Measurements from ENCODE around the gene SLC8A2.

SLC8A2 gene, protein sequence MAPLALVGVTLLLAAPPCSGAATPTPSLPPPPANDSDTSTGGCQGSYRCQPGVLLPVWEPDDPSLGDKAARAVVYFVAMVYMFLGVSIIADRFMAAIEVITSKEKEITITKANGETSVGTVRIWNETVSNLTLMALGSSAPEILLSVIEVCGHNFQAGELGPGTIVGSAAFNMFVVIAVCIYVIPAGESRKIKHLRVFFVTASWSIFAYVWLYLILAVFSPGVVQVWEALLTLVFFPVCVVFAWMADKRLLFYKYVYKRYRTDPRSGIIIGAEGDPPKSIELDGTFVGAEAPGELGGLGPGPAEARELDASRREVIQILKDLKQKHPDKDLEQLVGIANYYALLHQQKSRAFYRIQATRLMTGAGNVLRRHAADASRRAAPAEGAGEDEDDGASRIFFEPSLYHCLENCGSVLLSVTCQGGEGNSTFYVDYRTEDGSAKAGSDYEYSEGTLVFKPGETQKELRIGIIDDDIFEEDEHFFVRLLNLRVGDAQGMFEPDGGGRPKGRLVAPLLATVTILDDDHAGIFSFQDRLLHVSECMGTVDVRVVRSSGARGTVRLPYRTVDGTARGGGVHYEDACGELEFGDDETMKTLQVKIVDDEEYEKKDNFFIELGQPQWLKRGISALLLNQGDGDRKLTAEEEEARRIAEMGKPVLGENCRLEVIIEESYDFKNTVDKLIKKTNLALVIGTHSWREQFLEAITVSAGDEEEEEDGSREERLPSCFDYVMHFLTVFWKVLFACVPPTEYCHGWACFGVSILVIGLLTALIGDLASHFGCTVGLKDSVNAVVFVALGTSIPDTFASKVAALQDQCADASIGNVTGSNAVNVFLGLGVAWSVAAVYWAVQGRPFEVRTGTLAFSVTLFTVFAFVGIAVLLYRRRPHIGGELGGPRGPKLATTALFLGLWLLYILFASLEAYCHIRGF

DNA sequence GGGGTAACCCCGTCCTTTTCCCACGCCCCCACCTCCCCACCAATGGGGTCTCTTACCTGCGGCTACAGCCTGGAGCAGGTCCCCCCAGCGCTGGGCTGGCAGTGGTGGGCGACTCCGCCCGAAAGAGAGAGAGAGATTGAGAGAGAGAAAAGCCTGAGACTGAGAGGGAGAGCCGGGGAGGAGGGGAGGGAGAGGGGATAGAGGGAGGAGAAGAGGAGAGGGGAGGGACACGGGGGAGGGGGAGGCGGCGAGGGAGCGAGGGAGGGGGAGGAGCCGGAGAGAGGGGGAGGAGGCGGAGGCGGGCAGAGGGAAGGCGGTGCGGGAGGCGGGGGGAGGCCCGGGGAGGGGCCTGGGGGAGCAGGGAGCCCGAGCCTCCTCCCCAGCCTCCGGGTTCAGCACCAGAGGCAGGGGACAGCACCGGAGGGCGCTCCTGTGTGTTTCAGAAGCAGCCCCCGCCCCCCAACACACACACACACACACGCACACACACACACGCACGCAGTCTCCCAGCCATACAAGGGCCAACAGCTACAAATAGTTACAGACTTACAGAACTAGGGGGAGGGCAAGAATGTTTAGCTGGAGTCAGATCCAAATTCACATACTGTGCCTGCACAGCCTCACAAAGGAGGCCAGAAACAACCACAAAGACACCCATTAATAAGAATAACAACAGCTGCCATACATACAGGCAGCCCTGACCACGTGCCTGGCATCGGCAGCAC, at the start of gene SLC8A2:
Gene SLC8A2 (minus strand): TSS at position 161 of the 725 bp plus-strand sequence. CDS start 5,490 bp downstream, outside the sequence.
- DNase-seq, result peak; percentile 62

DNA sequence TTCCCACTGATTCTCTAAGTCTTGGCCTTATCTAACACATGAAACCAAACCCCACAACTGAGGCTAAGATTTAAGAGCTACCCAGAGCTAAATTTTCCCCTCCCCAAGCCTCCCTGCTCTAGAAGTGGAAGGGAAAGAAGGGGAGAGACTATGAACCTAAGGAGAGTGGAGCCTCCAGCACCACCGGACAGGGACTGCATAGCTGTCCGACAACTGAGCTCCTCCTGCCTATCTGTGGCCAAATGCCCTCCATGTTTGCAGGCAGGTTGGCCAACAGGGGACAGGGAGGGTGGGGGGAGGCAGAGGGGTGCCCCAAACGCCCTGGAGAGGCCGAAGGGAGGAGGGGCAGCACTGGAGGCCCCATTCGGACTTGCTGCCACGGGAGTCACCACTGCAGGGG, 49.1 kb upstream of the SLC8A2 start:
- DNase-seq, result no peak

DNA sequence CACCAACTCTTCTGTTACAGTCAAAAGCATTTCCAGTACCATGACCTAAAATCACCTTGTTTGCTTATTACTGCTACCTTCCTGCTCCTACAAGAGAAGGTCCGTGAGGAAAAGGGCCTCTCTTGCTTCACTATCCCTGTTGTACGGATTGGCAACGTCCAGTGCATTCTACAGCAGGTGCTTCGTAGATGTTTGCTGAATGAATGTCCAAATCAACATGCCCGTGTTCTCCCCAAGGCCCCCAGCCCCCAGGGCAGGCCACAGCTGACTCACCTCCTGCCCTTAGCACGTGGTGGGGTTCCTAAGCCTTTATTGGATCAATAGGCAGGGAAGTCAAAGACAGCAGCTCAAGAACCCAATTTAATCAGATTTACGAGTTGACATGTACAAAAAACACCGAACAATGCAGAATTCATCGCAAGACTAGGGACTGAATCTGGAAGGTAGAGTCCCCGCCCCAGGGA, 48.7 kb upstream of the SLC8A2 start:
- DNase-seq, result no peak

DNA sequence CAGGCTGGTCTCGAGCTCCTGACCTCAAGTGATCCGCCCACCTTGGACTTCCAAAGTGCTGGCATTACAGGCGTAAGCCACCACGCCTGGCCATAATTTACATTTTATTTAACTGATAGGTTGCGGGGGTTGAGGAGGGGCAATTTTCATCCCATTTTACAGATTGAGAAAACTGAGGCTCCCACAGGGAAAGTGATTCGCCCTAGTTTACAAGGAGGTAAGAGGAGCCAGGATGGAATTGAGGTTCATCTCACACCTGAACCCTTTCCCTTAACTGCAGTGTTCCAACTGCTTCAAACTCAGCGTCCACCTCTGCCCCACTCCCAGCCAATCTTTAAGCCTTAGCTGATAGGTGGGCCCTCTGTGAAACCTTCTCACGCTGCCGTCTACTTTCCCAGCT, 47.2 kb upstream of the SLC8A2 start:
- DNase-seq, result no peak

DNA sequence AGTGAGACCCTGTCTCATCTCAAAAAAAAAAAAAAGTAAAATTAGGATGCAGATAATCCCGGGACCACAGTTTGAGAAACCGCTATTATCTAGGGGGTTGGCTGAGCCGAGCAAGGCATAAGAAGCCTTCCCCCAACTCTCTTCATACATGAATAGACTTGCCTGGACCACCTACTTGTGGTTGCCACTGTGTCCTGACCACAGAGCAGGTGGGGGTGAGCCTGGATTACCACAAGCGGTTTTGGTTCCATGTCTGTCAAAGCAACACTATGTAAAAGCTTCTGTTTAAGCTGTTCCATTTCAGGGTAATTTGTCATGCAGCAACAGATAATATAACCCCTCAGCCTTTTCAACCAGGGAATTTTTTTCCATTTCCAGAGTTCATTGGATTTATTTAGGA, 46.4 kb upstream of the SLC8A2 start:
- peak; percentile 45 for DNase-seq

DNA sequence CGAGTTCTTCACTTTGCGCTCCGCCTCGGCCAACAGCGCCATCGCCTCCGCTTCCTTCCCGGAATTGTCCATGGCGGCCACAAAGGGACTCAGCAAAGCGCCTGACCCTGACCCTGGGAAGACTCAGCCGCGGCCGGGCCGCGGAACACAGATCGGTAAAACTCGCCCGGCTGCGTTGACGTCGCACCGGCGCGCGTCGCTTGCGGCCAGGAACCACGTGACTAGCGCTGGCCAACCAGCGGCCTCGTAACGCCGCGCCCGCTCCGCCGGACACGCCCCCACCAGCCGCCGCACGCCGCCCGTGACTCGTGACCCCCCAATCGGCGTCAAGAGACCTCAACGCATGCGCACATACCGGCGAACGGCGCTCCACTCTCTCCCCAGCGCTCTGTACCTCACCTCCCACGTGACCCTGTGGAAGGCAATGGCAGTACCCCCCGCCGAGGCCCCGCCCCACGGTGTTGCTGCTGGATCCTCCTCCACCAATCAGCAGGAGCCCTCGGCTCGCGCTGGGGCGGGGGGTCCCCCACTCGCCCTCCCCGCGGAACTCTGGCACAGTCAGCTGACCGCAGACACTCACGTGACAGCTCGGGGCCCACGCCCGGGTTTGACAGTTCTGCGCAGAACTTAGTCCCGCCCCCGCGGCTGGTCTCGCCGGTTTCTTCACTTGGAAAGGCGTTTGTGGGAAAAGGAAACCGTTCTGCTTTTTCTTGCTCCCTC, 43.3 kb upstream of the SLC8A2 start, which contains the start of gene NAPA:
Gene NAPA (minus strand): TSS at position 195 of the 720 bp plus-strand sequence. CDS start 123 bp downstream, at position 72.
- DNase-seq, result peak; percentile 100

DNA sequence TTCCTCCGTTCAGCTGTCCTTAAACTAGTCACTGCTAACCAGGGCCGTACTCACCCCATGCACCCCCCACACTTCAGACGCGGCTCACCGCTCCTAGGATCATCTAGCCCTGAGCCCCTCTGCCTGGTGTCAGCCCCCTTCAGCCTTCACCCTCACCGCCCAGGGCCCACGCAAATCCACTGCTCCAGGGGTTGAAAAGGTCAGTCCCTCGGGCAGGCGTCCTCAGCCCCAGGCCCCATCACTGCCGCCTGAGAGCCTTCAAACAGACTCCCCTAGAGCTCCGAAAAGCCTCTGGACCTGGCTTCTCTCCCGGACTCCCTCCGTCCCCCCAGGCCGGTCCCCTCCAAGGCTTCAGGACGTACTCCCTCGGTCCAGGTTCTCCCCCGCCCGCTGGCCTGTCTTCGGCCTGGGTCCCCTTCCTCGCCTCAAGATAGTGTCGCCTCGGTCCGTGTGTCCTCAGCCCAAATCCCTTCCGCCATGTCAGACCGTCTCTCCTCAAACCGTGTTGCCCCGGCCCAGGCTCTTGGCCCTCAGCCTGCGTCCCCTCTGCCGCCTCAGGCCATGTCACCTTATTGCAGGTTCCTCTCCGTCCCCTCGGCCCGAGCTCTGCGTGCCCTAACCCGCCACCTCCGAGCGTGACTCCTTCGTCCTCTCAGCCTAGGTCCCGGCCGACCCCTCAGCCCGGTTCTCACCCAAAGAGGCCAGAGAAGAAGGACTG, 42.6 kb upstream of the SLC8A2 start:
- DNase-seq, result no peak

DNA sequence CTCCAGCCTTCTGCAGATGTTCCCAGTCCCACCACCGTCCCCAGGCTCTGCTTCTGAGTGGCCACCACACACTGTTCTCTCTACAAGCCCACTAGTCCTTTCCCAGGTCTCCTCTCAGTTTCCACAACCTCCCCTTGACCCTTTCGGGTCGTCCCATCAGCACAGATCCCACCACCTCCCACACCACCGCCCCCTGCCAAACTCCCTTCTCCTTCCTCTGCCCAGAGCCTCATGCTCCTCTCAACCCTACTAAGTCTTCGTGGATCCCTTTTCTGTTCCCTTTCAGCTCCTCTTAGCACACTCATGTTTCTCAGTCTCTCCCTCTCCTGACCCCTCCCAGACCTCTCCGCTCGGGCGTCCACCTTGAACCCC, 41.2 kb upstream of the SLC8A2 start:
- DNase-seq, result no peak

DNA sequence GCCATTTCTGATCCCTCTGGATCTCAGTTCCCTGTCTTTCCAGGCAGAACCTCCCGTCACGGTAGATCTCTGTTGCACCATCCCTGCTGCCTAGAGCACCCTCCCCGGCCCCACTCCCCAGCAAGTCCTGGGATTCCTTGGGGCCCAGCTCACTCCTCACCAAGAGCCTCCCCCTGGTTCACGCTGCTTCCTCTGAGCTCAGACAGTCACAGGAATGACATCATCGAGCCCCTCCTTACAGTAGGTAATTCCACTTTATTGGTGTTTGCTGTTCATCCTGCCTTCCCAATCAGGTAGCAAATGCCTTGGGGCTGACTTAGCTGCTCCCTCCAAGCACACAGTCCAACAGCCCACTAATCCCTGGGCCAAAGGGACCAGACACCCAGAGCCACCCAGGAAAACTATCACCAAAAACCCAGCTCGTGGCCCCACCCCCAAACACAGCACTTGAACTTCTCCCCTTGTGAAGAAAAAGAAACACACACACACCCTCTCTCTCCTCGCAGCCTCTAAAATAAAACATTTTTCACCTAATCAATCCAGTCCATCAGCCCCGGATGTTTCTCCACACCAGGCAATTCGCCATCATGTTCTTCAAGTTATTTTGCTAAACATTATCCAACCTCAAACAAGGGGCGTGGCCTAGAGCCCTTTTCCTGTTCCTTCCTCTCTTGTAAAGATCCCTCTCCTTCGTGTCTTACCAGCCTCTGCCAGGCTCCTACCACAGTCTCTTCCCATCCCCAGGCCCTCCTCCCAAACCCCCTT, 40.7 kb upstream of the SLC8A2 start:
- no peak for DNase-seq

DNA sequence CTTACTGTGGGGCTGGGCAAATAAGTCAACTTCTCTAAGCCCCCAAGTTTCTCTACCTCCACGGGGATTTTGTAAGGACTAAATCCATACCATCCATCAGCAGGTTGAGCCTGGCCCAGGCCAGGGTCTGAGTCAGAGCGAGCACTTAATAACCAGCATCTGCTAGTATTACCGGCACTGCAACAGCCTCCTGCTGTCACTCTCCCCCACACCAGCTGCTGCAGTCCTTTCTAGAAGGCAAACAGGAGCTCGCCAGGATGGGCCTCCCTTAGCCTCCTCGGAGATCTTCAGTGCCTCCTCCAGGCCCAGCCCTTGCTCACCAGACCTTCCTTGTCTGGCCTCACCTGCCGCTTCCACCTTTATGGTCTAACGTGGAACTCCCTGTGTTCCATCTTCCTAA, 40.0 kb upstream of the SLC8A2 start:
- no peak for DNase-seq

DNA sequence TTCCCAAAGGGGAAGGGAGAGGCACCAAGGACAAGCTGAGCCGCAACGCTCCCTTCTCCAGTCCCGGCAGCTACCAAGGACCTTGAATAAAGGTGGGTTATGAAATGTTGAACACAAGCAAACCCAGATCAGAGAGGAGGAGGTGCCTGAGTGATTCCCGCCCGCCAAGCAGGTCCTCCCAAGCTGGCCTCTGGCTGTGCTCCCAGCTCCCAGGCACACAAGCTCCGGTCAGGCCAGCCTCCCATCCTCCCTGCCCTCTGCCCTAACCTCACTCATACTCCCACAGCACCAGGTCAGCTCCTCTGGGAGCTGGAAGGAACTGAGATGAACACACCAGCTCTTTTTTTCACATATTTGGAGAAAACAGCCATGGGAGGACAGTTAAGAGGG, 39.4 kb upstream of the SLC8A2 start:
- no peak for DNase-seq

DNA sequence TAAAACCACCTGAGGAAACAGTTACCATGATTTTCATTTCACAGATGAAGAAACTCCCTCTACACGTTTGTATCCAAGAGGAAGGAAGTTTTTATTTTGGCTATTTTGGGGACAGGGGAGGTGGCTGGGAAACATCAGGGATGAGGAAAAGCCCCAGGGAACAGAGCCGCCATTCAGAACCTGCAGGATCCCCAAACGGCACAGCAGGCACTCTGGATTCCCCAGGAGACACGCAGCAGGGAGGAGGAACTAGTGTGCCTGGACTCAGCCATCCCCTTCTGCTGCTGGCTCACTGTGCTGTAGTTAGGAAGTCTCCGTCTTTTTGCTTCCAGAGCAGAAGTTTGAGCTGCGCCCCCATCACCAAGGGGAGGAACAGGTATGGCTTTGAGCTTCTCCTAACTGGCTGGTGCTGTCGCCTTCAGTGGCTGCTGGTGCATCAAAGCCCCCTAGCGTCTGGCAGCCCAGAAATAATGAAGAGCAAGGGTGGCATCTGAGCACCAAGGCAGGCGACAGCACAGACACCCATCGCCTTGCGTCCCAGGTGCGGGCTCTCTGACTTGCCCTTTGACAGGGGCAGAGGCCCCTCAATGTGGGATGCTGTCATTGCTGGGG, 38.9 kb upstream of the SLC8A2 start:
- DNase-seq, result no peak

DNA sequence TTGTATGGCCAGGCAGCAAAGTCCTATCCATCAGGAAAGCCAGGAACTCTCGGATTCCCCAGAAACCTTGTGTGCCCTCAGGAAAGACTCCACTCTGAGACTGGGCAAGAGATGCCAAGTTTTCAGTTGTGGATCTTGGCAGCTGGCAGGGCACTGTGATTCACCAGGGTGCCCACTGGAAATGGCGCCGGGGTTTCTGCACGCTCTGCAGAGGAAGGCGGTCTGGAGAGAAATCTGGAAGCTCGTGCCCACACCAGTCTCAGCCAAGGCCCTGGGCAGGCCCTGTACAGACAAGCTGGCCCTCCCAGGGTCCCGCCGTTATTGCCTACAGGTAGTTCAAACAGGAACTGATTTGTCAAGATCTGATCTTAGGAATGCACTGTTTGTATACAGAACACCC, 38.3 kb upstream of the SLC8A2 start:
- no peak for DNase-seq

DNA sequence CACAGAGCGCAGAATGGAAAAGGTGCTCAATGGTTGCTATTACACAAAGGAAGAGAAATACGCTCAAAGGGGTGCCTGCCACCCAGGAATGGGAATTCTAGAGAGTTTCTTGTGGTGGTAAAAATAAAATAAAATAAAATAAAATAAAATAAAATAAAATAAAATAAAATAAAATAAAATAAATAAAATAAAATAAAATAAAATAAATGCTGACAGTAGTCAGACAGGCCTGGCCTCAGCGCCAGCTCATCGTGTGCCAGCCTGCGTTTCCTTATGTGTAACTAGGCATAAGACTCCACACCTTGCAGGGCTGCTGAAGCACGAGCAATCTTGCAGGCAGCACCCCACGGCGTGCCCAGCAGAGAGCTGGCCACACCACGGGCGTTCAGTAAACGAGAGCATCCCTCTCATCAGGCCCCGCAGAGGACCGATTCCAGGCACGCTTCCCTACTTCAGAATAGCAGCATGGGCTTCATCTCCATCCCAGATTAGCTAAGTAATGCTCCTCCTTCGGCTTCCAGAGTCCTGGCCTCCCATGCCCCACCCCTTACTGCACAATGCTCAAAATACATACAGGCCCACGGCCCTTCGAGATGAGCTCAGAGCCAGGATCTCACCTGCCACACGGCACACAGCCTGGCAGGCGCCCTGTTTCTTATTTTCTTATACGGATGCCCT, 37.6 kb upstream of the SLC8A2 start:
- no peak for DNase-seq

DNA sequence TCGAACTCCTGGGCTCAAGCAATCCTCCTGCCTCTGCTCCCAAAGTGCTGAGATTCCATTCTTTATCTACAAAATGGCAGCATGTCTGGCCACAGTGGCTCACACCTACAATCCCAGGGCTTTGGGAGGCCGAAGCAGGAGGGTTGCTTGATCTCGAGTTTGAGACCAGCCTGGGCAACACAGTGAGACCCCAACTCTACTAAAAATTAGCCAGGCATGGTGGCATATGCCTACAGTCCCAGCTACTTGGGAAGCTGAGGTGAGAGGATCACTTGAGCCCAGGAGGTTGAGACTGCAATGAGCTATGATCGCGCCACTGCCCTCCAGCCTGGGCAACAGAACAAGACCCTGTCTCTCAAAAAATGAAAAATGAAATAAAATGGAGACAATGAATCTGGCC, 37.0 kb upstream of the SLC8A2 start:
- no peak for DNase-seq

DNA sequence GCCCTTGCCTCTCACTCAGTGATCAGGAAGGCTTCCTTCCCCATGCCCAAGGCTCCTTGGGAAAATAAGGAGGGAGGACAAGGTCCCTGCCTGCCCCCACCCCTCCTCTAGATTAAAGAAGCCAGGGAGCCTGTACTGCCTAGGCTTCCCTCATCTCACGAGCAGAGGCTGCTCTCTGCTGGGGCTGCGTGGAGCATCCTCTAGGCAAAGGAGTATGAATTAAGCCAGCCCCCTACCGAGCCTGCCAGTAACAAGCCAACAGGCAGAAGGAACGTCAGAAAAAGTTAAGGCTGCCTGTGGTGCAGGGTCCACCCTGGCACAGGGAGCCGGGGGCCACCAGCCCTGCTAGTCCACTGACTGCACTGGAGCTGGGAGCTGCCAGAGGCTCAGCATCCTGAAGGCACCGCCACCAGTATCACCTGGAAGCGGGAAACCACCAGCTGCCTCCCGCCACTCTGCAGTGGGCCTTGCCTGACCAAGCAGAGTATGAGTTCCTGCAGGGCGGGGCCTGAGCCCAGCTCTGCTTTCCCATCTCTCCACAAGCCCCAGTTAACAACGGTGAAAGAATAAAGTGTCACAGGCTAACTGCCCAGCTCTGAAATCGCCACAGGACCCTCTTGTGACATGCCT, 36.3 kb upstream of the SLC8A2 start:
- DNase-seq, result no peak

DNA sequence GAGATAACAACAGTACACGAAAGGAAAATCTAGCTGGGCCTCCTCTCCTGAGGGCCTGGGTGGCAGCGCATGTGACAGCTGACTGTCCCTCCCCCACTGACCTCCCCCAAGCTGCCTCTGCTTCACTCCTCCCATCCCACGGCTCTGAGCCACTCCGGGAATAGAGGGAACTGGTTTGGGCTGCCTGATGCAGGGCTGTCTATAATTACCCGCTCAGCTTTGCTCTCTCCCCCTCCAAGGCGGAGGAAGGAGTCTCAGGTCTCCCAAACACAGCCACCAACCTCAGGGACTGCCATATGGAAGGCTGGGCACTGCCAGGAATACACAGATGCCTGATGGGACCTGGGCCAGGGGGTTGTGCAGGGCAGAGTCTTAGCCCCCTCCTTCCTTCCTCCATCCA, 35.3 kb upstream of the SLC8A2 start:
- no peak for DNase-seq

DNA sequence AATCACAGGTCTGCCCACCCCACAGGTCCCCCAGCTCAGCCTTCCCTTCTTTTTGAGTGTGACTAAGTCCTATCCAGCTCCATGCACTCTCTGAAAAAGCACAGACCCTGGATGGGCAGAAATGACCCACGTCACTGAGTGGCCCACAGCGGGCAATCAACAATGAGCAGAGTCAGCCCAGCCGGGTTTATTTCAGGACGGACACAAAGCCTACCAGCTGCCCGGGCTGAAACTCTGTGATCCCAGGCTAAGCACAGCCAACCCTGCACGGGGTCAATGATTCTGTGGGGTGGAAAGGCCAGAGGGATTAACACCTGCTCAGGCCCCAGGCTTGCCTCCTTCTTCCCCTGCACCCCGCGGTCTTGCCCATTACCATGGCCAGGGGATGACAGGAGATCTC, 34.8 kb upstream of the SLC8A2 start:
- no peak for DNase-seq

DNA sequence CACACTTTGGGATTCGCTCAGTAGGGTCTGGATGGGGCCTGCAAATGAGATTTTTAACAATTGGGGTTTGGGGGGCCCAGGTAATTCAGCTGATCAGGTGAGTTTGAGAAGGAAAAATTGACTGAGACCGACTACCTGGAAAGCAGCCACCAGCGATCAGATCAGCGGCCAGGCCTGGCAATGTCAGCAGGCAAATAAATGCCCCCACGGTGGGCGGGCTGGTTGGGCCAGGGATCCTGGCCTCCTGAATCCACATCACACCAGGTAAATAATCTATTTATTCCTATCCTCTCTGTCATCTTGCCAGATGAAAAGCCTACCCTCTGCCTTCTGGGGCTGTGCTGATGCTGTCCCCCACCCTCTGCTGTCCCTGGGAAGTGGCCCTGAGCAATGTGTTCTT, 33.8 kb upstream of the SLC8A2 start:
- DNase-seq, result no peak

DNA sequence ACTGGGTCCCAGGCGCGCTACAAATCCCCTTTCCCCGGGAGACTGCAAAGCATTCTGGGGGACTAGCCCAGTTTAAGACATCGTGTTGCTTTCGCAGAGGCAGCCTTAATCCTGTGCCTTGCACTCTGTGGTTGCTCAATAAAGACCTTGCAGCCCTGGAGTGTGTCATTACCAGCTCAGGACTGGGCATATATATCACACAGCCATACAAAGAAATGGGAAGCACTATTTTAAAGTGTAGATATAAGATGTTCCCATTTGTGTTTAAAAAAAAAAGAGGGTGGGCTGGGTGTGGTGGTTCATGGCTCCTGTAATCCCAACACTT, 32.1 kb upstream of the SLC8A2 start:
- no peak for DNase-seq
